GM10248 (cell line): ENCODE measurements around the gene GPS2.

Source experiments
- CTCF ChIA-PET: fragments of 300-600 bp; sonication (Branson Sonifier 250); formaldehyde crosslinking; extraction: SDS; loops from one replicate; lab custom pipeline; 2021; ENCODE audit warnings: antibody characterized with exemption; lab: Yijun Ruan, JAX
- POLR2A ChIA-PET: fragments of 350-650 bp; sonication (Branson Sonifier 250); formaldehyde crosslinking; extraction: SDS; loops from one replicate; lab custom pipeline; 2020; ENCODE audit warnings: antibody characterized with exemption; lab: Yijun Ruan, JAX
- DNase-seq: peaks from one replicate; pipeline ENCODE4 v3.0.0; 2012; ENCODE audit errors: extremely low spot score
- TF ChIP-seq, protein P1 (sequence below): IDR thresholded peaks from 2 replicates; pipeline ENCODE4 v1.5.1; 2012; ENCODE audit warnings: mild to moderate bottlenecking, low read depth; ENCODE audit errors: extremely low read depth, missing control alignments, control extremely low read depth

Gene GPS2

GRCh38 chr17:7279448-7279847 is 35.7 kb downstream of the GPS2 start:
- TF ChIP-seq, protein P1, sequence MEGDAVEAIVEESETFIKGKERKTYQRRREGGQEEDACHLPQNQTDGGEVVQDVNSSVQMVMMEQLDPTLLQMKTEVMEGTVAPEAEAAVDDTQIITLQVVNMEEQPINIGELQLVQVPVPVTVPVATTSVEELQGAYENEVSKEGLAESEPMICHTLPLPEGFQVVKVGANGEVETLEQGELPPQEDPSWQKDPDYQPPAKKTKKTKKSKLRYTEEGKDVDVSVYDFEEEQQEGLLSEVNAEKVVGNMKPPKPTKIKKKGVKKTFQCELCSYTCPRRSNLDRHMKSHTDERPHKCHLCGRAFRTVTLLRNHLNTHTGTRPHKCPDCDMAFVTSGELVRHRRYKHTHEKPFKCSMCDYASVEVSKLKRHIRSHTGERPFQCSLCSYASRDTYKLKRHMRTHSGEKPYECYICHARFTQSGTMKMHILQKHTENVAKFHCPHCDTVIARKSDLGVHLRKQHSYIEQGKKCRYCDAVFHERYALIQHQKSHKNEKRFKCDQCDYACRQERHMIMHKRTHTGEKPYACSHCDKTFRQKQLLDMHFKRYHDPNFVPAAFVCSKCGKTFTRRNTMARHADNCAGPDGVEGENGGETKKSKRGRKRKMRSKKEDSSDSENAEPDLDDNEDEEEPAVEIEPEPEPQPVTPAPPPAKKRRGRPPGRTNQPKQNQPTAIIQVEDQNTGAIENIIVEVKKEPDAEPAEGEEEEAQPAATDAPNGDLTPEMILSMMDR: no peak
- no peak for DNase-seq
- POLR2A ChIA-PET: no interaction called here
- CTCF ChIA-PET: interaction anchor here (0.8 to 2.8 kb wide), 6 partner anchors 13 to 408 kb away, joined by 3 to 7 read pairs (median 4); partner anchors contain the start of genes ACAP1, TP53 and WRAP53

- TF ChIP-seq, protein P1: no peak
- ChIA-PET POLR2A (no interaction called here), CTCF (interaction anchor here (1.4 to 2.2 kb wide), 2 partner anchors 14 to 30 kb away, joined by 8 to 11 read pairs; no protein-coding TSS in a partner anchor)
- no peak for DNase-seq
Observed at GRCh38 chr17:7266784-7267183, 48.4 kb downstream of the GPS2 start.

GRCh38 chr17:7263801-7264078 is 51.4 kb downstream of the GPS2 start:
- POLR2A ChIA-PET: no interaction called here
- TF ChIP-seq, protein P1: no peak
- CTCF ChIA-PET: interaction anchor here (2.3 kb wide), 1 partner anchor 32 kb away, joined by 9 read pairs; no protein-coding TSS in a partner anchor
- DNase-seq: no peak

DNA sequence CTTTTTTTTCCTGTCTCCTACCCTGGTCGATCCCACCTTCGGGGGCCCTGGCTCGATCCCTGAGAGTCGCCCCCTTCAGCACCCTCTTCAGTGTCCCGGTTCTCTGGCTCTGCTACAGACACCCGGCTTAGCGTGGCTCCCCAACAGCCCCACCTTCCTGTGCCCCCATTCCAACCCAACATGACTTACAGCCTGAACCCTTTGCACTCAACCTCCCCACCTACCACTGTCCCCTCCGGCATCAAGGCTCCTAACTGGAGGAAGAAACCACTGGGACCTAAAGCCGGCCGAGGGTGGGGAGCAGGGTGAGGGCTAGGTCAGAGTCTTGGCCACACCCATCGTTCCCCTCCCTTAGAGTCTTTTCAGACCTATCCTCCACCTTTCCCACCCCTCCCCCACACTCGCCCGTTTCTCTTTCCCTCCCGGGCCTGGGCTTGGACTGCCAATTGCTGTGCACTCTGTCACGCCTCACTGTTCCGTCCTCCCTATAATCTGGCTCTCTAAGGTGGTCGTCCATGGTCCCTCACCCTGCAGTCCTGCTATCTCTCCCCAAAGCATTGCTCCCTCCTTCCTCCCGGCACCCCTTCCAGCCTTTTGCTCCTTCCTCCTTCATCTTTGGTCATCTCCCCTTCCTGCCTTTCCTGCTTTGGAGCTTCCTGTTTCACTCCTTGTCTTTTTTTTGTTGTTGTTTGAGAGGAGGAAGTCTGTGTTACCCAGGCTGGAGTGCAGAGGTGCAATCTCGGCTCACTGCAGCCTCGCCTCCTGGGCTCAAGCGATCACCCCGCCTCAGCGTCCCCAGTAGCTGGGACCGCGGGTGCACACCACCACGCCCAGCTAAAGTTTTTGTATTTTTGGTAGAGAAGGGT is 52.0 kb downstream of the GPS2 start:
- ChIA-PET CTCF (interaction anchor here (2.3 kb wide), 1 partner anchor 33 kb away, joined by 9 read pairs; no protein-coding TSS in a partner anchor), POLR2A (no interaction called here)
- DNase-seq: peak; percentile 38
- TF ChIP-seq, protein P1: no peak
